CD4-positive, alpha-beta T cell treated with Interleukin-4 for 4 hours (primary cell): Measurements from ENCODE around the gene ZNF41.

ENCODE experiments used
- DNase-seq: peaks from one replicate; pipeline ENCODE4 v3.0.0-alpha.2; 2020

Gene ZNF41

DNA sequence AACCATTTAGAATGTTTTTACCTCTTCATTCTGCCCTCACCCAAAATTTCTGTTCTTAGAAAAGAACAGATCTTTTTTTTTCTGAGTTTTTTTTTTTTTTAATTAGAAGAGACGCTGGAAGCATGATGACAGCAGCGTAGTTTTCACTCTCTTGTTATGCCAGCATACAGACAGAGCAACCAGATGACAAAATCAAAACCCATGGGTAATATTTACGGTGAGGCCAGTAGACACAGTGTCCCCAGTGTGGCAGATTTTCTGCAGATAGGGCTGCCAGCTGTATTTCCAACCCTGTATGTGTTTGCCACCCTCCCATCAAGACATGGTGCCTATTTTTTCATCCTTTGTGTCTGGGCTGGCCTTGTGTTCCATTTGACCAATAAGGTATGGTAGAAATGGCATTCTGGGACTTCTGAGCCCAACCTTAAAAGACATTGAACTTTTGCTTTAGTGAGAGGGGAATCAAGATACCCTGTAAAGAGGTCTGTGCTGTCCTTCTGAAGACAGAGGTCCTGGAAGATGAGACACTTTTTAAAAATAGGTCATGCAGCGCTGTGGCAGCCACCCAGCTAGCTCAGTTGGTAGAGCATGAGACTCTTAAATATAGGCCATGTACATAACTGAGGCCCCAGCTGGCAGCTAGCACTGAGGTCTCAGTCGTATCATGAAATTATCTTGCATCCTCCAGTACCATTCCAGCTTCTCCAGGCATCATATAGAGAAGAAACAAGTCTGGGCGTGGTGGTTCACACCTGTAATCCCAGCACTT, 6.7 kb upstream of the ZNF41 start:
- no peak for DNase-seq

DNA sequence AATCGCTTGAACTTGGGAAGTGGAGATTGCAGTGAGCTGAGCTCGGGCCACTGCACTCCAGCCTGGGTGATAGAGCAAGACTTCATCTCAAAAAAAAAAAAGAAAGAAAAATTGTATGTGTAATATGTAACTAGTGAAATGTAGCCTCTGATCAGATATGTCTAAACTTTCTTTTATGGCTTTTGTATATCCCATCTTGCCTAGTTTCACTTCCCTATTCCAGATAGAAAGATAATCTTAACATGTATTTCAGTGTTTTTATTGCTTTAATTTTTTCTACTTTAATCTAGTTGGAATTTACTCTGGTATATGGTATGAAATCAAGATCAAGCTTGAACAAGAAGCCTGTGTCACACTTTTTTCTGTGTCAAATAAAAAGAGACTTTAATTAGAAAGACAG, 1.9 kb upstream of the ZNF41 start:
- no peak for DNase-seq

DNA sequence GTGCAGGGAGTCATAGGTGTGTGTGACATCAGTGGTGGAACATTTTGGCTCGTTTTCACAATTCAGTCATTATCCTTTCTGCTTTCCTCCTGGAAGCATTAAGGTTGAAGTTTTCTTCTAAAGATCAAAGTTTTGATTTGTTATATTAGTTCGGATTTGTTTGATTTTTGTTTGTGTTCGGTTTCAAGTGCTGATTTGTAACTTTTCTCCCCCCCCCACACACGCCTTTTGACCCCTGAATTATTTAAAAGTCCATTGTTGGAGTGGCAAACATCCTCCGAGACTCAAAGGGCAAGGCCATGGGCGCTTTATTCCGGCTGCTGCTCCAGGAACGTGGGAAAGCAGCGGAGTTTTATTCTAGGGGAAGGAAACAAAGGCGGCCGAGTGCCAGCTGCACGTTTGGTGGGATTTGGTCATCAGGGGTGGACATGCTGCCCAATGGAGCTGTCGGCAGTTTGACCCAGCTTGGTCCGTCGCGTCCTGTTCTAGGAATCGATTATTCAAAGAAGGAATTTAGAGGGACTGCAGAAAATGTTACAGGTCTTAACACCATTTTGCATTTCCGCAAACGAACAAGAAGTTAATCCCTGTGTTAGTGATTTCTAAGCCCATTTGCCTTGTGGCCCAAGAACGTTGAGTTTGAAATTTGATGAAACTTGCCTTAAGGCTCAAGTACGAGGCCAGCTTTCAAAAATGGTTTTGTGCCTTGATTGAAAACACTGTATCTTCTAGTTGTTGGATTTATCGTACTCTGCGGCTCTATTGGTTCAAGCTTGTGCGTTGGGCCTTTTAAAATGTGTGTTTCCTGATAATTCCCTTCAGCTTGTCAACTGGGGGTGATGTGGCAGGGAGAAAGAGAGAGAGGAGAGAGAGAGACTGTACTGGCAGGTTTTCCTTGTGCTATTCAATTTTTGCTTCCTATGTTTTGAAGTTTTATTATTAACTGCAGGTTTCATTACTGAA, 565 bp upstream of the ZNF41 start:
- no peak for DNase-seq

DNA sequence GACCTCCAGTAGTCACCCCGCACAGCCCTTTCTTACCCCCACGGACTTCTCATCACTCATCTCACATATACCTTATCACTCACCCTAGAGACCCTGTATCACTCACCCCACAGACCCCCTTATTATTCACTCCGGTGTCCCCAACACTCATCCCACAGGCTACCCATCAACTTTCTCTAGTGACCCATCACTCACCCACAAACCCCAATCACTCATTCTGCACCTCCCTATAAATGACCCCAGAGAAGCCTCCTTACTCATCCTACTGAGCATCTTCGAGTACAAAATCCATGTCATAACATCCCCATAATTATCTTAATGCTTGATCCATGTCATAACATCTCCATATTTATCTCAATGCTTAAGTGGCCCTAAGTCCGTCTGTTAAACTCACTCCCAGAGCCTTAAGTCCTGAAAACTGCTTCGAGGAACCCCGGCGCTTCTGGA, 934 bp downstream of the ZNF41 start:
- DNase-seq: no peak

DNA sequence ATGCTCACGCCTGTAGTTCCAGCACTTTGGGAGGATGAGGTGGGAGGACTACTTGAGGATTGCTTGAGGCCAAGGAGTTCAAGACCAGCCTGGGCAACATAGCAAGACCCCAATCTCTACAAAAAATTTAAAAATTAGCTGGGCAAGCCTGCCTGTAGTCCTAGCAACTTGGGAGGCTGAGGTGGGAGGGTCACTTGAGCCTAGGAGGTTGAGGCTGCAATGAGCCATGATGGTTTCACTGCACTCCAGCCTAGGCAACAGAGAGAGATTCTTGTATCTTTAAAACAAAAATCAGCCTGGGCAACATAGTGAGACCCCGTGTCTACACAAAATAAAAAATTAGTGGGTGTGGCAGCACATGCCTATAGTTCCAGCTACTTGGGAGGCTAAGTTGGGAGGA, 1.9 kb downstream of the ZNF41 start:
- no peak for DNase-seq

DNA sequence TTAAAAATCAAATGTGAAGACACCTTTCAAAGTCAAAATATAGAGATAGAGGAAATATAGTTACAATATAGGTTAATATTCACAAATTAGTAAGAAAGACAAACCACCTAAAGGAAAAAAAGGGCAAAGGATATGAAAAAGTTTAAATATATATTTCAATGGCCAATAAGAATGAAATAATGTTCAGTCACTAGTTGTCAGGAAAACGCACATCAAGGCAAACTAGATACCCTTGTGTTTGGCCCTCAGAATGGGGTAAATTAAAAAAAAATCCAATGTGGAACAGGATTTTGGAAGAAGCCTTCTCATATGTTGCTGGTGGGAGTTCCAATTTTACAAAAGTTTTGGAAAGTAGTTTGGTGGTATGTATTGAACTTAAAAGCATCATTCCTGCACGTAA, 2.4 kb downstream of the ZNF41 start:
- DNase-seq: no peak

DNA sequence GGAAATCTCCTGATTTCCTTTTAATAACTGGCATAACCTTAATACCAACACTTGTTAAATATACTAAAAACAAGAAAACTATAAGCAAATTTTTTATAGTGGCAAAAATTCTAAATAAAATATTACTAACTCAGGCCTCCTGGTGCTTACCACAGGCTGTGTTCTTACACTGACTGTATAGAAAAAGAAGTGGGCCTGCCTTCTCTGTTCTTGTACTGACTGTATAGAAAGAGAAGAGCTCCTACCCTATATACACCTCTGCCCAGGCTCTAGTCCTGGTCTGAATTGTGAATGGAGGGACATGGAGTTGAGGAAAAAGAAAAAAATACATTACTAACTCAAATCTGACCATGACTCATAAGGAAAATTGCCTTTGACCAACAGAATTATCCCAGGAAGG, 7.5 kb downstream of the ZNF41 start:
- no peak for DNase-seq

DNA sequence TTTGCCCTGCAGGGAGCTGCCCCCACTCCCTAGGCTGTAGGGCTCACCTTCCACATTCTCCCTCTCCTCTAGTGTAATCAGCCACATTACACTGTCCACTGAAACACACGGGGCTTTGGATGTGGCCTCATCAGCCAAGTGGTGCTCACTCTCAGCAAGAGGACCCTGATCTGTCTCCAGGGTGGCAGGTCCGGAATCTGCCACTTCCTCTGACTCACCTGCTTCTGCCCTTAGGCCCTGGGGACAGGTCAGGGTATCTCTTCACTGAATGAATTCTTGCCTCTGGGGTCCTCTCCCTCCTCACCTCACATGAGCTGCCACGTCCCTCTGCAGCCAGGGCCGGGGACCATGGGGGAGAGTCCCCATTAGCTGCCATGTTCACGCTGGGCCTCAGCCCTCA, 15.9 kb downstream of the ZNF41 start:
- DNase-seq: no peak

DNA sequence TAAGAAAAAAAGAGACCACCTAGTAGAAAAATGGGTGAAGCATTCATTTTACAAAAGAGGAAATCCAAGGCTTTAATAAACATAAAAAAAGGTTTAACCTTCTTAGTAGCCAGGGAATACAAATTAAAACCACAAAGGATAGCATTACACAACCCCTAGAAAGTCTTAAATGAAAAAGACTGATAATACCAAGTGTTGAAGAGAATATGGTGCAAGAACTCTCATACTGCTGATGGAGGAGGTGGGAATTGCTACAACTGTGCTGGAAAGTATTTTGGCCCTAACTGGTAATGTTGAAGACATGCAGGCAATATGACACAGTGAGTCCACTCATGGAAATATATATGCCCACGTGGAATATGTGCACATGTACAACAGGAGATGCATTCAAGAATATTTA, 22.5 kb downstream of the ZNF41 start:
- DNase-seq: no peak

DNA sequence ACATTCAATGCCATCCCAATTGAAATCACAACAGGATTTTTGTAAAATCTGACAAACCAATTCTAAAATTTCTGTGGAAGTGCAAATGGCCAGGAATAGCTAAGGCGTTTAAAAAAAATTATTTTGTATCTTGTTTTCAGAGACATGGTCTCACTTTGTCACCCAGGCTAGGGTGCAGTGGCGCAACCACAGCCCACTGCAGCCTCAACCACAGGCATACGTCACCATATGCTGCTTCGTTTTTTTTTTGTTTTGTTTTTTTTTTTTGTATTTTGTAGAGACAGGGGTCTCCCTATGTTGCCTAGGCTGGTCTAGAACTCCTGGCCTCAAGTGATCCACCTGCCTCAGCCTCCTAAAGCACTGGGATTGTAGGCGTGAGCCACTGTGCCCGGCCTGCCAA, 24.5 kb downstream of the ZNF41 start:
- no peak for DNase-seq

DNA sequence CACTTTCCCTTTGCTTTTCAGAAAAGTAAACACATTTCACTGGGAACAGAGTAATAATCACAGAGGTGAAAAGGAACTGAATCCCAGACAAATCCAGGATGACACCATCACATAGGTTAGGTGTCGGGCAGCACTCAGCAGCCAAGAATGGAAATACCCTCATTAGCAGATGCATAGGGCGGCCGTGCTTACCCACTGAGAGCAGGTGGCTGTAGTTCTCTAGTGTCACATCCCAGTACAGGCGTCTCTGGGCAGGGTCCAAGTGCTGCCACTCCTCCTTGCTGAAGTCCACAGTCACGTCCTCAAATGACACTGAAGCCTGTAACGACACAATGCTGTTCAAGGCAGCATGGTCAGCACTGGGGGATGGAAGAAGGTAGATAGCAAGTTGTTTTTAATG, 26.9 kb downstream of the ZNF41 start:
- no peak for DNase-seq

DNA sequence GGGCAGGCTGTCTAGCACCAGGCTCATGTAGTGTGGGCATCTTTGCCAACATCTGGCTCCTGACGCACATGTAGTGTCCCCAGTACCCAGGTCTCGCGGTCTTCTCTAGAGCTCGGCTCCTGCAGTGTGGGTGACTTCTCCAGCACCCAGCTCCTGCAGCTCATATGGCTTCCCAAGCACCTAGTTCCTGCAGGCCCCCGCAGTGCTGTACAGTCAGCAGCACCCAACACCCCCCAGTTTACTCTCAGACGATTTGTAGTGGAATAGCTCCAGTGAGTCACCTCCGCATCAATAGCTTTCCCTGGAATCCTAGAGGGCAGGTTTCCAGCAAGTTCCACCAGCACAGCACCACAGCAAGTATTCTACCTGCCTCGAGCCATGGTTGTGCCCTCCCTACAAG, 30.9 kb downstream of the ZNF41 start:
- DNase-seq: no peak

DNA sequence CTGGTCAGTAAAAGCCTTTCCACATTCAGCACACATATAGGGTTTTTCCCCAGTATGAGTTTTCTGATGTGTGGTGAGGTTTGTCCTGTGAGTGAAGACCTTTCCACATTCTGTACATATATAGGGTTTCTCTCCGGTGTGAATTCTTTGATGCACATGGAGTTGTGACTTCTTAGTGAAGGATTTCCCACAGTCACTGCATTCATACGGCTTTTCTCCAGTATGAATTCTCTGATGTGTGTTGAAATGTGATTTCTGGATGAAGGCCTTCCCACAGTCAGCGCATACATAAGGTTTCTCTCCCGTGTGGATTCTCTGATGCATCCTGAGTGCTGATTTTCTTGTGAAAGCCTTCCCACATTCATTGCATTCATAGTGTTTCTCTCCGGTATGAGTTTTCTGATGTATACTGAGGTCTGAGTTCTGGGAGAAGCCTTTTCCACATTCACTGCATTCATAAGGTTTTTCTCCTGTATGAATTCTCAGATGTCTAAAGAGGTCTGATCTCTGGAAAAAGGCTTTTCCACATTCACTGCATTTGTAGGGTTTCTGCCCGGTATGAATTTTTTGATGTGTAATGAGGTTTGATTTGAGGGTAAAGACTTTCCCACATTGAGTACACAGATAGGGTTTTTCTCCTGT, 34.7 kb downstream of the ZNF41 start:
- no peak for DNase-seq

DNA sequence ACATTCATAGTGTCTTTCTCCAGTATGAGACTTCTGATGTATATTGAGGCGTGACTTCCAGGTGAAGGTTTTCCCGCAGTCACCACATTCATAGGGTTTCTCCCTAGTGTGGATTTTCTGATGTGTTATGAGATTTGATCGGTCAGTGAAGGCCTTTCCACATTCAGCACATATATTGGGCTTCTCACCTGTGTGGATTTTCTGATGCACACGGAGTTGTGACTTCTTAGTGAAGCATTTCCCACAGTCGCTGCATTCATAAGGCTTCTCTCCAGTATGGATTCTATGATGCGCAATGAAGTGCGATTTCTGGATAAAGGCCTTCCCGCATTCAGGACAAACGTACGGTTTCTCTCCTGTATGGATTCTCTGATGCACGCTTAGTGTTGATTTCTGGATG, 35.4 kb downstream of the ZNF41 start:
- DNase-seq: no peak

DNA sequence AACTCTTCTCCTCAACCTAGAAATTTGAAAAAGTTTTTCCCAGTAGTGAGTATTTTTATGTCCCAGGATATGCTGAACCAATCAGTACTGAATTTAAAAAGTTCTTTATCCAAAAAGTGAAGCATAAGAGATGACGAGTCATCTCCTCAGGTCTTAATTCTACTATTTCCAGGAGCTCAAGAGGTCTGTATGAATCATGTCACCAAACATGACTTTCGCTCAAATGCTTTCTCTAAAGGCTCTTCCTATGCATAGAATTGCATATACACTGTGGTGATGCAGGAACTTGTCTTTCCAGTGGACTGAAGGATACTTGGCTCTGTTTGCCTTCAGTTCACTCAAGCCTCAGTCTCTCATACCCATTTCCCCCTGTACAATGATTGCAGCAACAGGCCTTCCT, 36.1 kb downstream of the ZNF41 start:
- DNase-seq: no peak

DNA sequence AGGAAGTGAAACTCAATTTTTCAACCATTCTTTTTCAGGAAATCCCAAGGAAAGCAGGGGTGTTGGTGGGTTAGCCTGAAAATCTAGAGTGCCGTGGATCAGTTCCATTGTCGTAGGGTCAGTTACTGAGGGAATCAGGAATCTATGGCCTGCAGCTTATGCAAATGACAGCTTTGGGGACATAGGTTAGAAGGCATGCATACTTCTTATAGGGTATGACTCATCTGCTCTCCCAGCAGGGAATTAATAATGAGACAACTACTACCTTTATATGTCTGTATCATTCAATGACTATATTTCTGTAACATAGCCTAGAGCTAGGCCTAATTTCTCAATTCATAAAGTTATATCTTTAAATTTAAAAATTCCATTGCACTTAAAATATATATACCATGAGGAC, 36.6 kb downstream of the ZNF41 start:
- DNase-seq: no peak

DNA sequence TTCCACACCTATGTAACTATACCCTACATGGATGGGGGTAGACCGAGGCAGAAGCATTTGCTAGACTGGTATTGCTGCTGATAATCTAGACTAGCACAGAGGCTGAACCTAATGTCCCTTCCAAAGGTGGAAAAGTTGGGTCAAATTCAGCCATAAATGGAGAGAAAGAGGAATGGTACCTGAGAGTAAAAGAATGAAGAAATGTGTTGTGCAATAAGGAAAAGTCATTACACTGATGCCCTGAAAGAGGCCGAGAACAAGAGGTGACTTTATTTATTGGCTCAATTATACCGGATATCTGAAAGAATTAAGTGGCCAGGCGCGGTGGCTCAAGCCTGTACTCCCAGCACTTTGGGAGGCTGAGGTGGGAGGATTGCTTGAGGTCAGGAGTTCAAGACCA, 52.1 kb downstream of the ZNF41 start:
- DNase-seq: no peak

DNA sequence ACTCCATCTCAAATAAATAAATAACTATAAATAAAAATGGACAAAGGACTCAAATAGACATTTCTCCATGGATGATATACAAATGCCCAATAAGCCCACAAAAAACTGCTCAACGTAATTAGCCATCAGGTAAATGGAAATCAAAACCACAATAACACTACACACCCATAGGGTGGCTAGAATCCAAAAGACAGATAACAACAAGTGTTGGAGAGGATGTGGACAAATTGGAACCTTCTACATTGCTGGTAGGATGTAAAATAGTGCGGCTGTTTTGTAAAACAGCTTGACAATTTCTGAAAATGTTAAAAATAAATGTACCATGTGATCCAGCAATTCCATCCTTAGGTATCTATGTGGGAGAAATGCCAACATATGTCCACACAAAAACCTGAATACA, 60.6 kb downstream of the ZNF41 start:
- DNase-seq: no peak

DNA sequence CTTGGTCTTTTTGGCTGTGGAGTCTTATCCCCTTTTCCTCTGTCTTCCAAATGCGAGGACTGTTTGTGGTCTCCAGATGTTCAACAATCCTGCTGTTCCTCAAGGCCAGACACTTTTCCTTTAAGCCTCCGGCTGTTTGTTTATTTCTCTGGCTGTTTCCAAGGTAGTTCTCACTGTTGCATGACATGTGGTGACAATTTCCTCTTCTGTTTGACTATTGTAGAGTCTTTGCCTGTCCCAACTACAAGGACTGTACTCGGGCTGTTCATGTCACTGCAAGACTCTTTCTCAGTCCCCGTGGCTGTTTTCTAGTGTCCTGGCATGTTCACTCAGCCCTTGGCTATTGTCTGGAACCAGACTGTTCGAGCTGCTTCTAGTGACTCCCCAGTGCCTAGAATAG, 62.1 kb downstream of the ZNF41 start:
- no peak for DNase-seq

DNA sequence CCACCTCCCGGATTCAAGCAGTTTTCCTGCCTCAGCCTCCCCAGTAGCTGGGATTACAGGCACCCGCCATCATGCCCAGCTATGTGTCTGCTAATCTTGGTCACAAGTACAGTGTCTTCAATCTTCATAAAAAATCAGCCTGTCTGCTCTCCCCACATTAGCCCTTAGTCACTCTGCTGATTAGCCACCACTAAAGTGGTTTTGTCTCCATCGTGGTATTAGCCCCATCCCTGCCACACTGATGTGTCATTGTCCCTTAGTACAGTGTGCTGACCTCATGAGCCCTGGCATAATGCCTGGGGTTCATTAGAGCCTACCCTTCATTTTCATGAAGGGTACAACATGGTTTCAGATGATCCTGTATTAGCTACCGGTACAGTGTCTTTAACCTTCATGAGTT, 62.8 kb downstream of the ZNF41 start:
- no peak for DNase-seq

DNA sequence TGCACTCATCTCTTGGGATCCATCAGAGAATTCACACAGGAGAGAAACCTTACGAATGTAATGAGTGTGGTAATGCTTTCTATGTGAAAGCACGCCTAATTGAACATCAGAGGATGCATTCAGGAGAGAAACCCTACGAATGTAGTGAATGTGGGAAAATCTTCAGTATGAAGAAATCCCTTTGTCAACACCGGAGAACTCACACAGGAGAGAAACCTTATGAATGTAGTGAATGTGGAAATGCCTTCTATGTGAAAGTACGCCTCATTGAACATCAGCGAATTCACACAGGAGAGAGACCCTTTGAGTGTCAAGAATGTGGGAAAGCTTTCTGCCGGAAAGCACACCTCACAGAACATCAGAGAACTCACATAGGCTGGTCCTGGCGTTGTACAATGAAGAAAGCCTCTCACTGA, 69.8 kb downstream of the ZNF41 start:
- no peak for DNase-seq
